Suppressor macrophage treated with lipopolysaccharide for 1 hour (primary cell): ENCODE measurements around the gene CAMKMT.

Experiments
- DNase-seq, 3 donors: peaks; one replicate each; pipeline ENCODE4 v3.0.0-alpha.2; 2020 to 2022

CAMKMT gene

DNA sequence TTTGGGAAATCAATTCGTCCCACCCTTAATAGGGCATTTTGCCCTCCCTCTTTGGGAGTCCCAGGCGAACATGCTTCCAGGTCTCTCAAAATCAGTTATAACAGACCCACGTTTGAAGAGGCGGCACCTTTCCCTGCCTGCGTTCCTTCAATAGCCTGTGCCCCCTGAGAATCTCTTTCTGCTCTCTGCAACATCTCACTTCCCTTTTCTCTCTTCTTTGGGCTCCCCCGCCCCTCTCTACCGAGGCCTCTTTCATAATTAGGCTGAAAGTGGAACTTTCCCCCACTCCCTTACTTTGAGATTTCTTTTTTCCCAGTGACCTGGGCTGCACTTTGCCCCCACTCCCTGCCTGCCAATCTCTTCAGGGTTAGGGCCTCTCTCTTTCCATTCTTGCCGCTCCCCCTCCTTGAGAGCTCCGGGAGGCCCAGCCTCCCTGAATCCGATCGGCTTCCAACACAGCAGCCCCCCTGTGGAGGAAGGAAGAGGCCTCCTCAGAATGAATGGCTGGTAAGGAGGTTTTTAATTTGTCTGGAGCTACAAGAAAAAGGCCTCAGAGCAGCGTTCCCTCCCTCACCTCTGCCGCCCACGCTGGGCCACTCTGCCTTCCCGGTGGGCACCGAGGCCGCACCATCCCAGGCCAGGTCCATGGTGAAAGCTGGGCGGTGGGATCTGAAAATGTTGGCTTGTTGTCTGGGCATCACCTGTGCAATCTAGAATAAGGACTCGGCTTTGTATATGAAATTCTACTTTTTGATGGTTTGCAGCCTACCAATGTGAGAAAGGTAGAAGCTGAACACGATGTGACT lies 417.1 kb downstream of the CAMKMT start:
- peak; percentile 71 to 79 (median 78) for DNase-seq

DNA sequence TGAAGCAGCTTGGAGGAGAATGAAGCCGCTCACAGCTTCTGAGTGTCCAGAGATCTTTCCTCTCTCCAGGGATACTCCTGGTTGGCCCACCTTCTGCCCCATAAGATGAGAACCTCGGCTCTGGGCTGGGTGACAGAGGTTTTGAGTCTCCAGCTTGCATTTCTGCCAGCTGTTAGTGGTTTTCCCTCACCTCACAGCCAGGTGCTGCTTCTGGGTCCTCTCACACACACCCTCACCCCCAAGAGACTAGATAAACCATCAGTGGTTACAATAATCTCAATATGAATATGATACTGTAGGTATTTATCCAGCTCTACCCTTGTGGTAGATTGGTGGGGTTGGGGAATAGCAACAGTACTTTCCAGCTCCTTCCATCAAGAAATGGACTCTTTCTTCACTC lies 418.0 kb downstream of the CAMKMT start:
- no peak for DNase-seq

DNA sequence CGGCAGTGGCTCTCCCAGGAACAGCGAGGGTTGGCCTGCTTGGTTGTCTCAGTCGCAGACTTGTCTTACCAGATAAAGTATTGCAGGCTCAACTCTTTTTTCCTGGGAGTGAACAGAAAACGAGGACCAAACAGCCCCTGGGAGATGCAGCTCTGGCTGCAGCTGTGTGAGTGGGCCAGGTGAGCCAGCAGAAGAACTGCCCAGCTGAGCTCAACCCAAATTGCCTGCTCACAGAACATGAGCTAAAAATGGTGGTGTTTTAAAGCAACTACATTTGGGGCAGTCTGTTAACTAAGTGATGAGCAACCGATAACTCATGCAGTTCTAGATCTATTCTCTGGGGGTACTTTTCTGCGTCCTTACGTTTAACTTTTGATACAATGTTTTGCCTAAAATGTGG lies 418.7 kb downstream of the CAMKMT start:
- no peak for DNase-seq

DNA sequence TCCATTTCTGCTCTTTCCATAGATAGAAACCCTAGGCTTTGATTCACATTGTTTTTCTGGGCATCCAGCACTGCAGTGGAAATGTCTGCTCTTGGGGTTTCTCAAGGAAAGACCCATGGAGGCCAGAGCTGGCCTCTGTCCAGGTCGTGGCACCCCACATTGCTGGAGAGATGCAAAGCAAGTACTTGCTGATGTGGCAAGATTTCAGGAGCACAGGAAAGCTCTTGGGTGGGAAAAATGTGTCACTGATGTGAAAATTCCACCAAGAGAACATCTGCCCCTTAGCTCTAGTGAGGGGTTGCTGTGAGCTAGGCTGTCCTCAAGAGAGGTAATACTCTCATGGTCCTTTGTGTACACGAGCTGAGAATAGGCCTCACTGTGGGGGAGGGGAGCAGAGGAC lies 423.7 kb downstream of the CAMKMT start:
- DNase-seq = no peak

DNA sequence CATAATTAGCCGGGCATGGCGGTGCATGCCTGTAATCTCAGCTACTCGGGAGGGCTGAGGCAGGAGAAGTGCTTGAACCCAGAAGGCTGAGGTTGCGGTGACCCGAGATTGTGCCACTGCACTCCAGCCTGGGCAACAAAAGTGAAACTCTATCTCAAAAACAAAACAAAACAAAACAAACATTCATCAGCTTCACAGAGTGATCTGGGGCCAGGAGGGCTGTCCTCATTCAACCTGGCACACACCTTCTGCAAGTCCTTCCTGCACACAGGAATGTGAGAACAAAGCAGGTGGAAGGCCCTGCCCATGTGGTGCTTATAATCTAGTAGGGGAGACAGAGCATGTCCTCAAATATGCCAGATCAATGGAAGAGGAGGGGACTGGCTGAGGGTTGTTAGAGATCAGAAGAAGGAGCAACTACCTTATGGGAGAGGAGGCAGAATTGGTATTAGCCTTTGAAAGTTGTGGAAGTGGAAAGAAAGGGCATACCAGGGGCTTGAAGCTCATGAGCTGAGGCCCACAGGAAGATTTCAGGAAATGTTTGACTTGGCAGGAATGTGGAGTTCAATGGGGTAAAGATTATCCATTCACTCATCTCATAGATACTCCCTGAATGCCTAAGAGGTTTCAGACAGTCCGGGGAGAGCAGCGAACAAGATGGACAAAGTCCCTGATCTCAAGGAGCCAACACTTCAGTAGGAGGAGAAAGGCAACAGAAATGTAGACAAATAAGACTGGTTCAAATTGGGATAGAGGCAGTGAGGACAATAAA lies 424.5 kb downstream of the CAMKMT start:
- no peak for DNase-seq

DNA sequence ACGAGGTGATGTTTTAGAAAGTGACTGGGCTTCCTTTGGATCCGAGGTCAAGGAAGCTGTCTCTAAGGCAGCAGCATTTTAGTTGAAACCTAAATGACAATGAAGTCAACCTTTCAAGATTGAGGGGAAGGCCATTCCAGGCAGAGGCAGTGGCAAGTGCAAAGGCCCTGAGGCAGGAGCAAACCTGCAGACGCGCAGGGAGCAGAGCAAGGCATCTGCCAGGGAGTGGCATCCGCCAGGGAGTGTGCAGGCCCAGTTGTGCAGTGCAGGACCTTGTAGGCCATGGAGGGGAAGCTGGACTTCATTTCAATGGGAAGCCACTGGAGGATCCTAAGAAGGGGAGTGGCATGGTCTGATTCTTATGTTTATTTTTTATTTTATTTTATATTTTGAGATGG lies 425.1 kb downstream of the CAMKMT start:
- DNase-seq = no peak

DNA sequence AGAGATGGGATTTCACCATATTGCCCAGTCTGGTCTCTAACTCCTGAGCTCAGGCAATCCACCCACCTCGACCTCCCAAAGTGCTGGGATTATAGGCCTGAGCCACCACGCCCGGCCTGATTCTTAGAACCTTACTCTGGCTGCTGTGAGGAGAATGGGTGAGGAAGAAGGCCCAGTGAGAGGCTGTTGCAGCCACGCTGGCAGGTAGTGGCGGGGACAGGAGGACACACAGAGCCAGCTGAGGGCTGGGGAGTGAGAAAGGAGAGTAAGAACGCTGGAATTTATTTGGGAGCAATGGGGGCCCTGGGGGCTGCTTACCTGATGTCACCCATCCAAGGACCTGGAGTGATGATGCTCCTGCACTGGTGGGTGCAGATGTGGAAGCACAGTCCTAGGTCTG lies 425.9 kb downstream of the CAMKMT start:
- no peak for DNase-seq

DNA sequence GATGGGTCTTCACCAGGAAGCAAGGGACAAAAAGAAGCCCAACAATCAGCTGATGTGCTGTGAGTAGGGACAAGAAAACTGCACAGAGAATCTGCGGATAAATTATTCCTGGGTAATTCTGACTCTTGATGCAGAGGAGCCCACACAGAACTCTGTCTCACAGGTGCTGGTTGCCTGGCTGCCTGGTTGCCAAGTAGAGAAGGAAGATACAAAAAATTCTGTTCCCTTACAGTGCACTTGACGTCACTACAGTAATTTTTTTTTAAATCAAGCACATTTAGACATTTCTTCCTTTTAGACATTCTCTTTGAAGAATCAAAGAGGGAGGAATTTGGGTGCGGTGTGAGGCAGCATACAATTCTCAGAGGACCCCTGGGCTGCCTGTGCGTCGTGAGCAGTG lies 427.7 kb downstream of the CAMKMT start:
- DNase-seq = no peak

DNA sequence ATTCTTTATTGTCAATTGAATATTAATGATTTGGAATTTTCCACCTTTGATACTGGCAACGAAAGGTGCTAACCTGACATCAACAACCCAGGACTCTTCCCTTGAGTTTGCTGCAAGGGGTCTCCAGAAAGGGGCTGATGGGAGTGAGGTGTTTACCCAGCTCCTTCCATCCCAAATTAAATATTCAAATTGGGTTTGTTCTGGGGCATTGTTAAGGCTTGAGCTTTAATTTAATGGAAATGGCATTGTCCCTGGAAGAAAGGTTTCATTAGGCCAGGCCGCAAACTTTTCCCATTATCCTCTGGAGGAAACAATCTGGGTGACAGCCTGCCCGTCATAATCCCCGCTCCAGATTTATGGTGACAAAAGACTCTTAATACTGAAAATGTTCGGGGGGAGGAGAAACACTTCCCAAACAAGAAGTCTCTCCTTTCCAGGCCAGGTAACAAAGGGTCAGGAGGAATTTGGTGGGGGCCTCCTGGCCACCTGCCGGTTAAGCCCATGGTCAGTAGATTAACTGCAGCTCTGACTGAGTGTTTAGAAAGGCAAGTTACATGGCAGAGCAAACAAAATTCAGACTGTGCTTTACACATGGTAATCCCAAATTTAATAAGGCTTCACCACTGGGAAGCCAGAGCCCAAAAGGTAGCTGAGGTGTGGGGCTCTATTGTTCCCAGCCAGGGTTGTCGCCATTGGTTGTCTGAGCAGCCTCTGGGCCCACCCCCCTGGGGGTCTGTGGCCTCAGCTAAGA lies 428.4 kb downstream of the CAMKMT start:
- no peak for DNase-seq

DNA sequence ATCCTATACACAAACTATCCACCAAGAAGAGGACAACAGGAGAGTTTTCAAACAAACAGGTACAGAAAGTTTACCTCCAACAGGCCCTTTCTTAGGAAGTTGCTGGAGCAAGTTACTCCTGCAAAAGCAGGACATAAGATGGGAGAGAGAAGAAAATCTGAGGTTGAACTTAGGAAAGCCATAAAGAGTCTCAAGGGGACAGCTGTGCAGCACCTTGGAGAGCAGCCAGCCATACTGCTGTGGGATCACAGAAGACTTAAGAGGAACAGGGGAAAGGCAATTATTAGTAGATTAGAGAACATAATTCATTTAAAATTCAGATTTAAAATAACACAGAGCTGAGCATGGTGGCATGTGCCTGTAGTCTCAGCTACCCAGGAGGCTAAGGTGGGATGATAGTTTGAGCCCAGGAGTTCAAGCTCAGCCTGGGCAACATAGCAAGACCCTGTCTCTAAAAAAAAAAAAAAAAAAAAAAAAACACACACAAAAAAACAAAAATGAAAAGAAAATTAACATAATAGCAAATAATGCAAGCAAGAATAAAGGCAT lies 431.6 kb downstream of the CAMKMT start:
- DNase-seq = peak in 2 of 3 donors; percentile 52 to 54

DNA sequence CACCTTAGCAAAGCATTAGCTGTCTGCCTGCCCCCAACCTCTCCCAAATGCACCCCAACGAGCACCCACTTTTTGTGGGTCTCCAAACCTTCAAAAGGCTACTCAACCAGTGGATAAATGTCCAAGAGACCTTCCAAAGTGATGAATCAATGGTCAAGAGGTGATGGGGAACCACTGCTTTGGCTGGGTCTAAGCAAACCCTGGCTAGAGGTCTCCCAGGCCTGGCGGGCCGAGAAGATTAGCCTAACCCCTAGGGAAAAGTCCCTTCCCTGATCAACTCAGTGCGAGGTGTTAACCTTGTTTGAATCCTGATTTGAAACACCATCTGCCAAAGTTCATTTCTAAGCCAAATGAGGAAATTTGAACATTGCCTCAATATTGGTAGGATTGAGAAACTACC lies 435.0 kb downstream of the CAMKMT start:
- no peak for DNase-seq

DNA sequence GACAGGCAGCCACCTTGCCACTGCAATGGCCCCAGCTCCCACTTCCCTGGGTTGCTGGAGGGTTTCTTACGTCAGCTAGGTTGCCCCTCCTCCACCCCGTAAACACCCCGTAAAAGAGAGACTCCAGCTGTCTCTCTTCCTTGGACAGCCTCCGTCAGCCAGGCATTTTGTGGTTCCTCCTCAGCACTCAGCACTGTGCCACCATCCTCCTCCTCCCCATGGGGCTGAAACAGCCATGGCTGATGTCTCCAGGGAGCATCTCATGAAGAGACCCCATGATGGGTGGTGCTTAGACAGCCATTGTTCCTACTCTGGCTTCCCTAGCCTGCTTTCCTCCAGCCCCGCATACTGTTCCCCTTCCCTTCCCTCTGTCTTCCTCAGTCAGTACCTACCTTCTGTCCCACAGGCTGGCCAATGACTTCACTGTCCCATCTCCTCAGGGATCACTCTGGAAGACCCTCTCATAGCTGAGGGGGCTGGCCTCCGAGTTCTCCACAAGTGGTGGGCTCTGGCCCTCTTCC lies 436.5 kb downstream of the CAMKMT start:
- no peak for DNase-seq

DNA sequence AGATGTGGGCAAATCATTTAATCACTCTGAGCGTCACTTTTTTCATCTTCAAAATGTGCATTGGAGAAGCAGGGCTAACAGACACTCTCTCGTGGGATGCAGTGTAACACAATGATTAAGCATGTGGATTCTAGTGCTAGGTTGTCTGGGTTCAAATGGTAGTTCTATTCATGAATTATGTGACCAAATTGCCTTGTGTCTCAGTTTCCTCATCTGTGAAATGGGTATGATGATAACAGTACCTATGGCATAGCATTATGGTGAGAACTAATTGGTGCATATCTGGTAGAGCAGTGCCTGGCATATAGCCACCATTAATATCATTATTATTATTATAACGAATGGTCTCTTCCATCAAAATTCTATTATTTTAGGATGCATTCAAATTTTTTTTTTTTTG lies 437.4 kb downstream of the CAMKMT start:
- no peak for DNase-seq

DNA sequence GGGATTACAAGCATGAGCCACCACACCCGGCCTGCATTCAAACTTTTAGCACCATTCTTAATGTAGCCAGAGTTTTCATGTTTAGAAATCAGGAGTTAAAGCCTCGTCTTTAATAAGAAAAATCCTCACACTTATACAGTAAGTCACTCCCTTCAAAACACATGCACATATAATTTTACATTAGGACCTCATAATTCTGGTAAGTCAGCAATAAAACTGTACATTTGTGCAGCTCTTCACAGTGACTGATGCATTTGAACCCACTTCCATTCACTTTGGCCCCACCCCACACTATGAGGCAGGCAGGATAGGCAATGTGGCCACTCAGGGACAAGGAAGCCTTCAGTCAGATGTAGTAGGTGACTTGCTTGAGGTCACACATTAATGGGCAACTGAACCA lies 438.0 kb downstream of the CAMKMT start:
- DNase-seq = no peak

DNA sequence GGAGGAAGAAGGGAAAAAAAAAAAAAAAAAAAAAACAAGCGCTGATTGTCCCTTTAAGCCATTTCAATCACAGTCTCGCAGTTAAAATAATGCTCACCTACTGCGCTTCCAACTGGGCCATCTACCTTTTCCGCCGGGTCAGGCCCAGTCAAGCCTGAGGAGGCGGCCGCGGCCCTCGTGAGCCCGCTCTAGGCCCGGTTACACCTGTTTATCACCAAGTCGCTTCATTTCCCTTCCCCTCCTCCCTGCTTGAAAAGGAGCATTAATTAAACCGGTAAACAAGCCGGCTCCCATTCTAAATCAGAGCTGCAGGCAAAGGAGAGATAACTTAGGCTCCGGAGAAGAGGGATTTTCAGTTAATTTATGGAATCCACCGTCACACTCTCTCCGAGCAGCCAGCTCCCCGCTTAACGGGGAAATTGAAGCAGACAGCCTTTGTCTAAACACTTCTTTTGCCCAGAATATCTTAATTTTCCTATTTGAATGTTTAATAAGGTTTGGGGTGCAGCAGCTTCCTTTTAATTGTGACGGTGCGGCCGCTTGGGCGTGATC lies 439.6 kb downstream of the CAMKMT start:
- no peak for DNase-seq

DNA sequence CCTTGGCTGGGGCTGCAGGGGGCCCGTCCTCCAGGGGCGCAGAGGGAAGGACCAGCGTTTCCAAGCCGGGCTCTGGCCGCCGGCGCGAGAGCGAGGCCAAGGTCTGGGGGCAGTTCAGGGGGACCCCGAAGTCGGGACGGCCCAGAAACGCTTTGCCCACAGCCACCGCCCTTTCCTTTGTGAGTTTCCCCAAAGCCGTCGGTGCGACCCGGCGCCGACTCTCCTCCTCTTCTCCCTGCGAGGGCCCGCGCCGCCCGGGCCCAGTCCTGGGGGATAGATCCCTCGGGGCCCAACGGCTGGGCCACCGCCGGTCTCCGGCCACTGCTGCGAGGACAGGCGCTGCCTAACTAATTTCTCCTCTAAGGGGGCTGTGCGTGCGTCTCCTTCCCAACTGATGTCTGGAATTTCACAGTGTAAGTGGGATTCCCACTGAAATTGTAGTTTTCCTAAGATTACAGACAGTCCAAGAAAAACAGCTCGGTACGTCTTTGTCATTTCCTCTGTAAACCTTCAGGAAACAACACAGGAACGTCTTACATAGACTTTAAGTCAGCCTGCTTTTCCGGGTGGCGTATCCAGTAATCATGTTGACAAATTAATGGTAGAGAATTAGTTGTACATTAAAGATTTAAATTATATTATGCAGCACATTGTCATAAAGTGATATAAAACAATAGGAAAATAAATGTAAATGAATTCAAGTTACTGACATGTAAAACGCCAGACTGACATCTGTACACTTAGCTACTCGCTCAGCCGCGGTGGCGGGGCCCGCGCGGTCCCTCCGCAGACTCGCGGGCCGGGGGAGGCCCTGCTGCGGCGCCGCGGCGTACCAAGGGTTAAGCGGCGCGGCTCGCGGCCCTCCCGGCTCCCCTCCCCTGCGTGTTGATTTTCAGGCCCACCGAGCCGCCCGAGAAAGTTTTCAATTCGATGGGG lies 440.4 kb downstream of the CAMKMT start:
- DNase-seq = no peak

DNA sequence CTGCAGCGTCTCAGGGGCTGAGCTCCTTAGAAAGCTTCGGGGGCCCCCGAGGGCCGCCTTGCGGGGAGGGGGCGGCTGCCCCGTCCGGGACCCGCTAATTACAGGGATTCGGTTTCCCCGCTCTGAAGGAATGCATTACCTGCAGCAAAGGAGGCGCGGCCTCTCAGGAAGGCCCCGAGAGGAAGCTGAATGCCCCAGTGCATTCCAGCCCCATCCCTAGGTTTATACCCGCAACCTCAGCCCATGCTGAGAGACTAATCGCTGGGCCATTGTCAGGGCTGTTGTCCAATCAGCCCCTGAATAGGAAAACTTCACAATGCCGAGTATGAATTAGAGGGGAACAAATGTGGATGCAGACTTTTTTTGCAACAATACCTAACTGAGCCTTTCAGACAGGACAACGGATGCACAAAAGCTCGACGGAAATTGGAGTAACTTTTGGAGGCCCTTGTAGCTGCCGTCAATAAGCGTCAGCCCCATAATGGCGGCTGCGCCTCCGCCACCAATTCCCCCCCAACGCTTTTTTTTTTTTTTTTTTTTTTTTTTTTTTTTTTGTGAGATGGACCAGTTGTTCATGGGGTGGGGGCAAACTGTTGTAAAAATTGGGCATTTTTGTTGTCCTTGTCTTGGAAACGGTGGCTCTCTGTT lies 441.2 kb downstream of the CAMKMT start:
- DNase-seq = no peak

DNA sequence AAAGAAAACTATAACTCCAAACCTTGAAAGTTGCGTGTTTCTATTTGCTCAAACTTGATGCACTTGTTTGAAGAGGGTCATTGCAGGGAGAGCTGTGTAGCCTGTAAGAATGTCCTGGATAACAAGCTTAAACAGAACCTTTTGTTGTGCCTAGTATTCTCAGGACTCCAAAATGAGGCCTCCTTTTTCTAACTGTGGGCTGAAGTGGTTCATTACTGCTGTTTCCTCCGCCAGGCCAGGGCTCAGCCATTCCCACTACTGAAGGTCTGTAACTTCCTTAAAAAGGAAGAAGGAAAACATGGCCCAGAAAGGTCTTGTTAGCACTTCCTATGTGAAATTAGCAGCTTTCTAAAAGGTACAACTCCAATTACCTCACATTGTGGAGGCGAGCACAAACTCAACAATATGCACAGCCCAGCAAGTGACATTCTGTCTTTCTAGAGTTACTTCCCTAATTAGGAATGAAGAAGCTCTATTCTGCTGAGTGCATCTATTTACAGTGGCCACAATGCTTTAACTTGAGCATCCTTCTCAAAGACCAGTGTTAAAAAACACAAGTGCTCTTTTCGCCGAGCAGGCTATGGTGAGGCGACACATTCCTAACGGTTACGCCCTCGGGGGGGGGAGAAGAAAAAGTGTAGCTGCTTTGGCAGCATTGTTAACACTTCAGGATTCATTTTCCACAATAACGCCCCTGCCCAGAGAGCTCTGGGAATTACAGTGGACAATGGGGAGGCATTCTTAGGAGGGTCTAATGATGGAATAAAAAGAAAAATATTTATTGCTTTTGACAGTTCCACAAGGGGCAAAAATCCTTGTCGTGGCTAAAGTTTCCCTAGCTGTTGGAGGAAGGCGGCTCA lies 442.9 kb downstream of the CAMKMT start:
- DNase-seq = peak; percentile 4 to 44 (median 34)

DNA sequence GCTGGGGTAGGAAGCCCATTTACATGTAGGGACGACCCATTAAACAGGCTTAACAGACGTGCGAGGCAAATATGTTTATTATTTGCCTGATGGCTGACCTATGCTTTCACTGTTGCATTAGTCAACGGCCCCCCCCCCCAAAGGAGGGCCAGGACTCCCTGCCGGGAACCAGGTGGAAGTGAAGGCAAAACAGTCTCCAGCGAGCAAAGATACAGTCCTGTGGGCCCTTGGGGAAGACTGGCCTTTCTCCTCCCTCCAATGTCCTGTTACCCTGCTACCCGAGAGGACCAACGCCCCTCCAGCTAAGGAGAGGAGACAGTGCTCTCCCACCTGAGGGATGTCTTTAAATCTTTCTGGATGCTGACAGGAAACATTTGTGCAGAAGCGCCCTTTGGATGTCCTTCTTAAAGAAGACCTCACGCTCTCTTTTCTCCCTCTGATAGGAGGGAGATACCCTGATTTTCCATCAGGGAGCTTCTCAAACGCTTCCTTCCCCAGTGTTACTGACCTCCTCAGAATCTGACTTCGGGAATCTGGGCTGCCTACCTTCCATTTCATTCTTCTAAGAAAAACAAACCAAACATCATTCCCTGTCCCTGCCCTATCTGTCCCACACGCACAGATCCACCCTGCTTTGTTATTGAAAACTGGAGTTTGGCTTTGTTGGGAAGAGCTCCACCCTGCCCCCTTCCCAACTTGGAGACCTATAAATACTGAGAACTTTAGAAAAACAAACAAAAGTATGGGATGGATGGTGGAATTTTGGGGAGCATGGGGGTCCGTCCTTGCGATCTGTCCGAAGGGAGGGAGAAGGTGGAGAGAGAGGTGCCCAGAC lies 443.9 kb downstream of the CAMKMT start:
- no peak for DNase-seq
